Fibroblast of mammary gland (primary cell): ENCODE results near the gene SLX4IP.

ENCODE experiments used
- DNase-seq: peaks from one replicate; pipeline ENCODE4 v3.0.0-alpha.2; 2010; ENCODE audit warnings: low read depth
- H3K4me3 ChIP-seq: 2 replicates; pipeline ENCODE4 v1.5.1; 2011; ENCODE audit warnings: low read depth, mild to moderate bottlenecking, low read length, moderate library complexity; ENCODE audit not compliant: control insufficient read depth
- TF ChIP-seq, protein P1 (sequence below): conservative IDR thresholded peaks from 2 replicates; pipeline ENCODE4 v1.5.1; 2011; ENCODE audit warnings: low read depth, low read length, inconsistent platforms; ENCODE audit not compliant: control insufficient read depth, insufficient read depth

Gene SLX4IP

GRCh38 chr20:10632721-10633509 is 197.8 kb downstream of the SLX4IP start:
- DNase-seq, result no peak
- TF ChIP-seq, protein P1, sequence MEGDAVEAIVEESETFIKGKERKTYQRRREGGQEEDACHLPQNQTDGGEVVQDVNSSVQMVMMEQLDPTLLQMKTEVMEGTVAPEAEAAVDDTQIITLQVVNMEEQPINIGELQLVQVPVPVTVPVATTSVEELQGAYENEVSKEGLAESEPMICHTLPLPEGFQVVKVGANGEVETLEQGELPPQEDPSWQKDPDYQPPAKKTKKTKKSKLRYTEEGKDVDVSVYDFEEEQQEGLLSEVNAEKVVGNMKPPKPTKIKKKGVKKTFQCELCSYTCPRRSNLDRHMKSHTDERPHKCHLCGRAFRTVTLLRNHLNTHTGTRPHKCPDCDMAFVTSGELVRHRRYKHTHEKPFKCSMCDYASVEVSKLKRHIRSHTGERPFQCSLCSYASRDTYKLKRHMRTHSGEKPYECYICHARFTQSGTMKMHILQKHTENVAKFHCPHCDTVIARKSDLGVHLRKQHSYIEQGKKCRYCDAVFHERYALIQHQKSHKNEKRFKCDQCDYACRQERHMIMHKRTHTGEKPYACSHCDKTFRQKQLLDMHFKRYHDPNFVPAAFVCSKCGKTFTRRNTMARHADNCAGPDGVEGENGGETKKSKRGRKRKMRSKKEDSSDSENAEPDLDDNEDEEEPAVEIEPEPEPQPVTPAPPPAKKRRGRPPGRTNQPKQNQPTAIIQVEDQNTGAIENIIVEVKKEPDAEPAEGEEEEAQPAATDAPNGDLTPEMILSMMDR, result no peak
- no peak overlapping the region for H3K4me3 ChIP-seq

DNA sequence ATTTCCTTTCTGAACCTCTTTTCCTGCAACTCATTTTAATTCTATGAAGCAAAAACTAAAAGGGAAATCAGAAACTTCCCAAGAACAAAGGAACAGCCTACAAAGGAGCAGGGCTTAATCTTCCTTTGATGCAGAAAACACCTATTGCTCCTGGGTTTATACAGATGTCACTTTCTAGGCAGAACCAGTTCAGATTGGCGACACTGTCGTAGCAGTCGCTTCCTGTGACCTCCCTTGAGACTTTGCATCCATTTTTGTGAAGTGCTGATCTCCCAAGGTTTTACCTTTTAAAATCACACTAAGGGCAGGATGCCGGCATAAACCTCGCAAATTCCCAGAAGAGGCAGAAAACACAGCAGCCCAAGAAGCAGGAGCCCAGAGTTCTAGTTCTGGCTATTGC is 198.6 kb downstream of the SLX4IP start:
- TF ChIP-seq, protein P1, result no peak
- no peak overlapping the region for H3K4me3 ChIP-seq
- DNase-seq, result no peak

- DNase-seq, result no peak
- no peak overlapping the region for H3K4me3 ChIP-seq
- TF ChIP-seq, protein P1, result no peak
Measured at GRCh38 chr20:10634211-10634610, 199.1 kb downstream of the SLX4IP start.

GRCh38 chr20:10634683-10635411 is 199.7 kb downstream of the SLX4IP start:
- peak; percentile 76 for DNase-seq
- TF ChIP-seq, protein P1, result no peak
- H3K4me3 ChIP-seq, result no peak overlapping the region

GRCh38 chr20:10635476-10636208 is 200.5 kb downstream of the SLX4IP start:
- TF ChIP-seq, protein P1, result no peak
- DNase-seq, result peak; percentile 39
- no peak overlapping the region for H3K4me3 ChIP-seq

DNA sequence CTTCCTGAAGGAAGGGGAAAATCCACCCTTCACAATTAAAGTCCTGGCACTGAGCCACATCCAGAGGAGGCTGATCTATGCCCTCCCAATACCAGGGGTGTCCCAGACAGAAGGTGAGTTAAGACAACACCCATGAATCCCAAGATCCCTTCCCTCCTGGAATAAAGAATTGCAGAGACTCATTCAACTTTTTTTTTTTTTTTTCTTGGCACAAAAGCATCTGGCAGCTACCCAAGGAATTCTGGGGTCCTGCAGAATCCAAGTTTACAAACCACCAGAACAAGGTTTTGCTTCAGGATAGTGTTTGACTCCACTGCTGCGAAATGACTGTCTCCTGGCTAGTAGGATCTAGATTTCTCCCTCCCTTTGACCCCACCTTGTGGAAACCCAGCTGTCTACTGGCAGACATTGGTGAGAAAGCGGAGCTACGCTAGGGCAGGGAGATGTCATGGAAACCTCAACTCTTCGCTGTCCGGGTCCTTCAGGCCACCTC is 201.3 kb downstream of the SLX4IP start:
- H3K4me3 ChIP-seq, result no peak overlapping the region
- peak; percentile 64 for DNase-seq
- TF ChIP-seq, protein P1, result peak; percentile 19
